Astrocyte (in vitro differentiated cells and primary cell): Measurements from ENCODE around the gene LOXHD1. TPM values are rescaled to one million over a fixed set of nuclear protein-coding genes. Genes with fewer than 3 reads are reported as not detected.

ENCODE experiments used
- DNase-seq: peaks from one replicate; pipeline ENCODE4 v3.0.0-alpha.2; 2010; ENCODE audit warnings: low read depth
- FAIRE-seq: peaks from 2 replicates; lab custom pipeline; 2011; peaks lifted over from hg19 to GRCh38; lab: Jason Lieb, UNC
- H2AFZ ChIP-seq: 2 replicates; pipeline ENCODE4 v1.6.0; 2012; ENCODE audit warnings: low read depth, low read length, inconsistent platforms
- H3K27ac ChIP-seq: 2 replicates; pipeline ENCODE4 v1.5.1; 2011; ENCODE audit warnings: low read depth, low read length, inconsistent platforms
- H3K27me3 ChIP-seq: 2 replicates; pipeline ENCODE4 v1.6.0; 2011; ENCODE audit warnings: low read length, inconsistent platforms; ENCODE audit not compliant: insufficient read depth
- H3K36me3 ChIP-seq: 2 replicates; pipeline ENCODE4 v1.5.1; 2011; ENCODE audit warnings: low read length, inconsistent platforms; ENCODE audit not compliant: insufficient read depth
- H3K4me1 ChIP-seq: 2 replicates; pipeline ENCODE4 v1.5.1; 2011; ENCODE audit warnings: low read length, inconsistent platforms; ENCODE audit not compliant: insufficient read depth
- H3K4me2 ChIP-seq: 2 replicates; pipeline ENCODE4 v1.6.0; 2012; ENCODE audit warnings: low read length, inconsistent platforms
- H3K4me3 ChIP-seq: 2 replicates; pipeline ENCODE4 v1.5.1; 2011; ENCODE audit warnings: low read depth, mild to moderate bottlenecking, low read length, inconsistent platforms; ENCODE audit not compliant: insufficient read depth
- H3K79me2 ChIP-seq: 2 replicates; pipeline ENCODE4 v1.6.0; 2012; ENCODE audit warnings: mild to moderate bottlenecking, low read length, inconsistent platforms; ENCODE audit not compliant: insufficient read depth
- H3K9ac ChIP-seq: 2 replicates; pipeline ENCODE4 v1.6.0; 2012; ENCODE audit warnings: mild to moderate bottlenecking, low read length, inconsistent platforms
- H3K9me3 ChIP-seq: 2 replicates; pipeline ENCODE4 v1.5.1; 2012; ENCODE audit warnings: low read depth, mild to moderate bottlenecking, low read length, inconsistent platforms; ENCODE audit not compliant: insufficient read depth
- H4K20me1 ChIP-seq: 2 replicates; pipeline ENCODE4 v1.6.0; 2012; ENCODE audit warnings: low read length, inconsistent platforms; ENCODE audit not compliant: insufficient read depth
- H3K27ac Mint-ChIP-seq: one replicate; pipeline ENCODE4 v1.8.0; 2021; ENCODE audit warnings: mild to moderate bottlenecking, mixed read lengths; ENCODE audit not compliant: unreplicated experiment
- H3K27me3 Mint-ChIP-seq: one replicate; pipeline ENCODE4 v1.8.0; 2021; ENCODE audit warnings: low read depth, mixed read lengths; ENCODE audit not compliant: unreplicated experiment
- H3K36me3 Mint-ChIP-seq: one replicate; pipeline ENCODE4 v1.8.0; 2021; ENCODE audit warnings: low read depth, mixed read lengths; ENCODE audit not compliant: unreplicated experiment
- H3K4me1 Mint-ChIP-seq: one replicate; pipeline ENCODE4 v1.8.0; 2021; ENCODE audit warnings: low read depth, mixed read lengths; ENCODE audit not compliant: unreplicated experiment
- H3K4me3 Mint-ChIP-seq: one replicate; pipeline ENCODE4 v1.8.0; 2021; ENCODE audit warnings: mild to moderate bottlenecking, moderate library complexity, mixed read lengths; ENCODE audit not compliant: unreplicated experiment
- H3K9me3 Mint-ChIP-seq: one replicate; pipeline ENCODE4 v1.8.0; 2021; ENCODE audit warnings: mild to moderate bottlenecking, mixed read lengths; ENCODE audit not compliant: unreplicated experiment
- EZH2 ChIP-seq: IDR thresholded peaks from 2 replicates; pipeline ENCODE4 v1.6.1; 2012; ENCODE audit warnings: mild to moderate bottlenecking, low read length, inconsistent platforms; ENCODE audit not compliant: insufficient read depth
- total RNA-seq: library from RNA; stranded (reverse); gene quantifications from 2 replicates; pipeline ENCODE4 v1.2.1, GENCODE V29; 2021
- TF ChIP-seq, protein P1 (sequence below): IDR thresholded peaks from 2 replicates; pipeline ENCODE4 v1.5.1; 2011; ENCODE audit warnings: low read depth, mild to moderate bottlenecking, inconsistent platforms, low read length, moderate library complexity; ENCODE audit not compliant: insufficient read depth

LOXHD1 gene
- total RNA-seq, 1 donor from 2014 or later, result not detected

DNA sequence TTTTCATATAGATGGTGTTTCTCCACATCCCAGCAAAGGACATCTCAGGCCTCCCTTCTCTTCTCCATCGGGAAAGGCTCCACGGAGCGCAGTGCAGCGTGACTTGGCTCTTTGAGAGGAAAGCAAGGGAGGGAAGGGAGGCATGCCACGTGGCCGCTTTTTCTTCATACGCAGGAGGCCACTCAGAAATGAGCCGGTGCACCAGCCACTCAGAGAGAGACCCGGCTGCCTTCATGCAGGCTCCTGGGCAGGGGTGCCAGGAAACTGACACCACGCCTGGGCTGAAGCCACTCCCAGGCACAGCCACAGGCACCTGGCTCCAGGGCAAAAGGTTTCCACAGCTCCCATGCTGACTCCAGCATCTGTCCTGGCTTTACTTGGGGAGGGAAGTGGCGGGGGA, 11.1 kb upstream of the LOXHD1 start:
- no peak overlapping the region for H3K4me2 ChIP-seq
- no peaks in the 10 kb centered on the region for H3K27me3 ChIP-seq
- Mint-ChIP-seq H3K9me3 (peaks cover 7% of the 10 kb centered on the region), H3K27ac (no peak overlapping the region), H3K4me1 (no peaks in the 10 kb centered on the region), H3K4me3 (no peak overlapping the region), H3K36me3 (no peaks in the 10 kb centered on the region), H3K27me3 (peaks cover 47% of the 10 kb centered on the region)
- H2AFZ ChIP-seq, result no peak overlapping the region
- H3K36me3 ChIP-seq, result no peaks in the 10 kb centered on the region
- no peaks in the 10 kb centered on the region for H4K20me1 ChIP-seq
- no peak overlapping the region for H3K9ac ChIP-seq
- H3K79me2 ChIP-seq, result no peaks in the 10 kb centered on the region
- no peak overlapping the region for H3K27ac ChIP-seq
- H3K4me1 ChIP-seq, result no peaks in the 10 kb centered on the region
- FAIRE-seq (no peak), DNase-seq (no peak)
- no peak for TF ChIP-seq EZH2
- TF ChIP-seq, protein P1, sequence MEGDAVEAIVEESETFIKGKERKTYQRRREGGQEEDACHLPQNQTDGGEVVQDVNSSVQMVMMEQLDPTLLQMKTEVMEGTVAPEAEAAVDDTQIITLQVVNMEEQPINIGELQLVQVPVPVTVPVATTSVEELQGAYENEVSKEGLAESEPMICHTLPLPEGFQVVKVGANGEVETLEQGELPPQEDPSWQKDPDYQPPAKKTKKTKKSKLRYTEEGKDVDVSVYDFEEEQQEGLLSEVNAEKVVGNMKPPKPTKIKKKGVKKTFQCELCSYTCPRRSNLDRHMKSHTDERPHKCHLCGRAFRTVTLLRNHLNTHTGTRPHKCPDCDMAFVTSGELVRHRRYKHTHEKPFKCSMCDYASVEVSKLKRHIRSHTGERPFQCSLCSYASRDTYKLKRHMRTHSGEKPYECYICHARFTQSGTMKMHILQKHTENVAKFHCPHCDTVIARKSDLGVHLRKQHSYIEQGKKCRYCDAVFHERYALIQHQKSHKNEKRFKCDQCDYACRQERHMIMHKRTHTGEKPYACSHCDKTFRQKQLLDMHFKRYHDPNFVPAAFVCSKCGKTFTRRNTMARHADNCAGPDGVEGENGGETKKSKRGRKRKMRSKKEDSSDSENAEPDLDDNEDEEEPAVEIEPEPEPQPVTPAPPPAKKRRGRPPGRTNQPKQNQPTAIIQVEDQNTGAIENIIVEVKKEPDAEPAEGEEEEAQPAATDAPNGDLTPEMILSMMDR, result no peak
- H3K9me3 ChIP-seq, result no peaks in the 10 kb centered on the region
- no peak overlapping the region for H3K4me3 ChIP-seq

DNA sequence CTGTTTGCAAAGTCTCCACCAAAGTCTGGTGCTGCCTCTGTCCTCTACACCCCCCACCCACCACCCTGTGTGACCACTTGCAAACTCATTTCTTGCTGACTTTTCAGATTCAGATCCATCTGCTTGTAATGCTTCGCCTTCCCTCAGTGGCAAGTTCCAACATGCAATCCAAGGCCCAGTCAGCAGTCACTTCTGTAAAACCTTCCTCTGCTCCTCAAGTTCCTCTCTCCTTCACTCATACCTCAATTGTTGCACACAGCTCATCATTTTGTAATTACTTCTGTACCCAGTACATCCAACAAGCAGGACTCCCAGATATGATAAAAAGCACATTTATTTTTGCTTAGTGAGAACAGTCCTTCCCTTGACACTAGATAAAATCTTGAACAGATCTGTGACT, 6.5 kb upstream of the LOXHD1 start:
- DNase-seq (no peak), FAIRE-seq (no peak)
- no peaks in the 10 kb centered on the region for H4K20me1 ChIP-seq
- Mint-ChIP-seq H3K4me1 (no peaks in the 10 kb centered on the region), H3K9me3 (peaks cover 7% of the 10 kb centered on the region), H3K27ac (no peak overlapping the region), H3K36me3 (no peaks in the 10 kb centered on the region), H3K27me3 (peaks cover 28% of the 10 kb centered on the region), H3K4me3 (no peak overlapping the region)
- H3K27me3 ChIP-seq, result no peaks in the 10 kb centered on the region
- TF ChIP-seq, protein P1, result no peak
- TF ChIP-seq EZH2, result no peak
- H3K36me3 ChIP-seq, result no peaks in the 10 kb centered on the region
- no peak overlapping the region for H3K9ac ChIP-seq
- no peaks in the 10 kb centered on the region for H3K9me3 ChIP-seq
- H3K4me3 ChIP-seq, result no peak overlapping the region
- no peak overlapping the region for H2AFZ ChIP-seq
- no peaks in the 10 kb centered on the region for H3K79me2 ChIP-seq
- no peak overlapping the region for H3K4me2 ChIP-seq
- H3K4me1 ChIP-seq, result no peaks in the 10 kb centered on the region
- no peak overlapping the region for H3K27ac ChIP-seq

DNA sequence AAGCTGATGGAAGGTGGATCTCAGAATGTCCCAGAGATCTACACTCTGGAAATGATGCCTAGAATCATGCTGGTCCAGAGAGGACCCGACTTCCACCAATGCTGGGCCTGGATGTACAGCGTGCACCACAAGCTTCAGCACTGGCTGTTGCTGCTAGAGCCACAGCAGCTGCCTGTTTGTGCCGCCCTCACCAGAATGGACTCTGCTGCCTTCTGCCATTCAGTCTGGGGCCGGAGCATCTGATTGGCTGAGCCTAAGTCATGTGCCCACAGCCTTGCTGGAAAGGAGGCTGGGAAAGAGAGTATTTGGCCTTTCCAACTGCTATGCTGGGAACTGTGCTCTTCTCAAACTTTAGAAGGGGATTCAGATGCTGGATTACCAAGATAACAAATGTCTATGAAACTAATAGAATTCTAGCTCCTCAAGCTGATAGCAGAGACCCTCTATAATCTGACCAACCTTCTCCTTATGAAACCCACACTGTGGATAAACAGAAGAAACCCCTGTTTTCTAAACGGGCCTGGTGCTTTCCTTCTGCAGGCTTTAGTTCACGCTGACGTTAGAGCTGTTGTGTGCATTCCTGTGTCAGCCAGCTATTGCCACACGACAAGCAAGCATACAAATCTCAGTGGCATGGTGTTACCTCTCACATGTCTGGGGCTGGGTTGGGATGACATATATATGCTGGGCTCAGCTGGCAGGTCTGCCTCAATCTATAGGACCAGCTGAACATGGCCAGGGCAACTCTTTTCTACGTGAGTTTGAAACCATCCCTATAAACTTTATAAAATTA, 4.1 kb upstream of the LOXHD1 start:
- Histone ChIP-seq H2AFZ (peak overlapping the region; percentile 45), H3K27me3 (no peaks in the 10 kb centered on the region), H4K20me1 (no peaks in the 10 kb centered on the region), H3K79me2 (no peaks in the 10 kb centered on the region), H3K4me3 (no peak overlapping the region), H3K9me3 (no peaks in the 10 kb centered on the region), H3K4me2 (no peak overlapping the region), H3K4me1 (no peaks in the 10 kb centered on the region), H3K9ac (no peak overlapping the region), H3K36me3 (no peaks in the 10 kb centered on the region), H3K27ac (no peak overlapping the region)
- H3K9me3 Mint-ChIP-seq, result peaks cover 7% of the 10 kb centered on the region
- FAIRE-seq, result no peak
- TF ChIP-seq, protein P1, result no peak
- TF ChIP-seq EZH2, result no peak
- H3K27me3 Mint-ChIP-seq, result peaks cover 21% of the 10 kb centered on the region
- no peak overlapping the region for H3K4me3 Mint-ChIP-seq
- peak; percentile 14 for DNase-seq
- H3K36me3 Mint-ChIP-seq, result no peaks in the 10 kb centered on the region
- H3K27ac Mint-ChIP-seq, result no peak overlapping the region
- H3K4me1 Mint-ChIP-seq, result no peaks in the 10 kb centered on the region
